ENCODE results near the gene PRPF38B. TPM values are rescaled to one million over a fixed set of nuclear protein-coding genes. Genes with fewer than 3 reads are reported as not detected.
A peak's percentile ranks its signal among the peaks of the same experiment; 100 is the strongest.

Gene PRPF38B
- total and polyA plus RNA-seq, 9 of the 15 experiments (the other 6 are each of a cell fraction or from before 2014, with no cell fraction given), result 25.3 to 85.5 (median 66.4) TPM

- no peak for TF ChIP-seq AFF1 (IDR thresholded peaks at IDR 0.05; ENCODE audit: low read depth in 1 of 2, partially characterized antibody in 2 of 2)
- no peak for TF ChIP-seq DPF2 (IDR thresholded peaks at IDR 0.05)
- no peak for TF ChIP-seq SNRNP70 (optimal IDR thresholded peaks at IDR 0.05; ENCODE audit: low read depth, low read length)
- no peak for TF ChIP-seq ZNF253 (CRISPR knock-in tag; conservative IDR thresholded peaks at IDR 0.05)
- TF ChIP-seq MAZ (CRISPR knock-in tag; conservative IDR thresholded peaks at IDR 0.05 in 1 of 2, IDR thresholded peaks at IDR 0.05 in 1 of 2), result no peak
- no peak for TF ChIP-seq ZNF561 (CRISPR knock-in tag; conservative IDR thresholded peaks at IDR 0.05)
- TF ChIP-seq ZNF318 (IDR thresholded peaks at IDR 0.05; ENCODE audit: borderline replicate concordance in 1 of 2, low read depth in 1 of 2), result no peak
- TF ChIP-seq NCOA6 (IDR thresholded peaks at IDR 0.05), result no peak
- no peak for TF ChIP-seq SAP30 (IDR thresholded peaks at IDR 0.05; ENCODE audit: borderline replicate concordance, insufficient read depth, low read depth, low read length, poor library complexity, severe bottlenecking)
- no peak for TF ChIP-seq MBD1 (CRISPR knock-in tag; IDR thresholded peaks at IDR 0.05)
- peak; percentile 18 for TF ChIP-seq ARHGAP35 (IDR thresholded peaks at IDR 0.05; ENCODE audit: partially characterized antibody)
- no peak for TF ChIP-seq ZNF212 (CRISPR knock-in tag; IDR thresholded peaks at IDR 0.05)
- peak; percentile 46 for TF ChIP-seq RBM25 (IDR thresholded peaks at IDR 0.05; ENCODE audit: low read depth, low read length, severe bottlenecking)
These were observed 14.5 kb downstream of the PRPF38B start (continued) for GRCh38 chr1:108706643-108707042.

Data from K562 (cell line).